HepG2 (cell line): ENCODE data around the gene CCDC117. TPM values are rescaled to one million over a fixed set of nuclear protein-coding genes. Genes with fewer than 3 reads are reported as not detected.

Source experiments
- ATAC-seq: fragments of 200-7000 bp; cut with Tn5 transposase; 3 replicates; pipeline ENCODE4 v1.9.1; 2020; ENCODE audit warnings: mild to moderate bottlenecking, moderate library complexity
- BruUV-seq: library from RNA; stranded (reverse); fragments of 400-500 nt; replicated peaks from 2 replicates; lab custom pipeline; 2021; lab: Mats Ljungman, UMichigan
- CTCF ChIA-PET: fragments of 300-600 bp; formaldehyde crosslinking; extraction: SDS; loops from one replicate; lab custom pipeline; 2021; ENCODE audit warnings: low total read pairs, inconsistent platforms, low intra/inter-chr PET ratio; lab: Yijun Ruan, JAX
- POLR2A ChIA-PET: fragments of 350-600 bp; sonication (Branson Sonifier 250); formaldehyde crosslinking; loops from one replicate; lab custom pipeline; 2020; ENCODE audit warnings: antibody characterized with exemption, inconsistent platforms; lab: Yijun Ruan, JAX
- DNase-seq: peaks from one replicate; pipeline ENCODE4 v3.0.0-alpha.2; 2015; ENCODE audit warnings: low spot score
- FAIRE-seq: peaks from 3 replicates; lab custom pipeline; 2011; peaks lifted over from hg19 to GRCh38; lab: Jason Lieb, UNC
- H2AFZ ChIP-seq: one replicate; pipeline ENCODE4 v1.6.1; 2011; ENCODE audit warnings: low read length, inconsistent platforms
- H3K27ac ChIP-seq: fragments of 300-600 bp; 3 replicates; pipeline ENCODE4 v1.8.0; 2011; ENCODE audit warnings: mixed run types, mild to moderate bottlenecking, mixed read lengths, low read length, inconsistent platforms; ENCODE audit not compliant: insufficient read depth; ENCODE audit errors: extremely low read length
- H3K27me3 ChIP-seq, 2 experiments: fragments of 200-600 bp in 1 of 2; 2 replicates in 1 of 2; 3 replicates in 1 of 2; pipeline versions ENCODE4 v1.6.0 to v1.8.0; 2011; ENCODE audit warnings: low read length in 2 of 2, mild to moderate bottlenecking in 2 of 2, moderate library complexity in 2 of 2, inconsistent platforms in 1 of 2; ENCODE audit not compliant: insufficient read depth in 2 of 2, control insufficient read depth in 1 of 2
- H3K36me3 ChIP-seq, 2 experiments: fragments of 200-600 bp in 1 of 2; replicated peaks in 1 of 2; 2 replicates in 1 of 2; 3 replicates in 1 of 2; pipeline versions ENCODE4 v1.5.1 to v1.8.0; 2011; ENCODE audit warnings: low read length in 2 of 2, inconsistent platforms in 1 of 2; ENCODE audit not compliant: insufficient read depth in 2 of 2, control insufficient read depth in 1 of 2
- H3K4me1 ChIP-seq: 2 replicates; pipeline ENCODE4 v1.5.1; 2012; ENCODE audit warnings: low read length, inconsistent platforms; ENCODE audit not compliant: insufficient read depth
- H3K4me2 ChIP-seq: 2 replicates; pipeline ENCODE4 v1.6.0; 2011; ENCODE audit warnings: low read depth, low read length, inconsistent platforms
- H3K4me3 ChIP-seq, 3 experiments: fragments of 200-600 bp in 1 of 3; sonication (generic), shearing (Covaris generic) in 1 of 3; replicated peaks in 1 of 3; 2 replicates each; pipeline ENCODE4 v1.5.1; 2011 to 2016; ENCODE audit warnings: low read length in 3 of 3, inconsistent platforms in 2 of 3, low read depth in 2 of 3, mild to moderate bottlenecking in 2 of 3, control low read depth in 1 of 3, mixed read lengths in 1 of 3; ENCODE audit not compliant: insufficient read depth in 1 of 3
- H3K79me2 ChIP-seq: one replicate; pipeline ENCODE4 v1.6.1; 2011; ENCODE audit warnings: low read length, inconsistent platforms; ENCODE audit not compliant: insufficient read depth
- H3K9ac ChIP-seq: 2 replicates; pipeline ENCODE4 v1.6.0; 2011; ENCODE audit warnings: mild to moderate bottlenecking, low read depth, low read length, inconsistent platforms; ENCODE audit not compliant: insufficient read depth
- H3K9me3 ChIP-seq: 2 replicates; pipeline ENCODE4 v1.5.1; 2012; ENCODE audit warnings: mild to moderate bottlenecking, low read length
- H4K20me1 ChIP-seq: 2 replicates; pipeline ENCODE4 v1.6.0; 2011; ENCODE audit warnings: inconsistent platforms, mild to moderate bottlenecking, low read length, moderate library complexity; ENCODE audit not compliant: insufficient read depth
- ATF5 ChIP-seq: sonication (generic); formaldehyde crosslinking; IDR thresholded peaks from 2 replicates; pipeline ENCODE4 v1.4.0; 2020; ENCODE audit warnings: mild to moderate bottlenecking, low read depth, missing genetic modification reagents
- HMGA1 ChIP-seq: sonication (generic); formaldehyde crosslinking; conservative IDR thresholded peaks from 2 replicates; pipeline ENCODE4 v1.4.0; 2020; ENCODE audit warnings: missing genetic modification reagents
- HNF4G ChIP-seq, 2 experiments: sonication (generic) in 1 of 2; formaldehyde crosslinking in 1 of 2; IDR thresholded peaks; 2 replicates each; pipeline versions ENCODE4 v1.4.0 to v1.6.1; 2011 to 2020; ENCODE audit warnings: borderline replicate concordance in 2 of 2, low read depth in 2 of 2, mild to moderate bottlenecking in 2 of 2, low read length in 1 of 2, missing genetic modification reagents in 1 of 2, moderate library complexity in 1 of 2
- PBX2 ChIP-seq: IDR thresholded peaks from 2 replicates; pipeline ENCODE4 v1.6.1; 2016; ENCODE audit warnings: control low read depth
- RFXAP ChIP-seq: sonication (generic); formaldehyde crosslinking; IDR thresholded peaks from 2 replicates; pipeline ENCODE4 v1.4.0; 2020; ENCODE audit warnings: missing genetic modification reagents, borderline replicate concordance
- SIN3A ChIP-seq: IDR thresholded peaks from 2 replicates; pipeline ENCODE4 v1.6.1; 2011; ENCODE audit warnings: low read depth, mild to moderate bottlenecking, control low read depth, low read length, borderline replicate concordance
- TBX3 ChIP-seq: fragments of 450-650 bp; IDR thresholded peaks from 2 replicates; pipeline ENCODE4 v1.6.1; 2017; ENCODE audit warnings: antibody characterized with exemption, mild to moderate bottlenecking, inconsistent platforms, borderline replicate concordance
- ZFP36L2 ChIP-seq: sonication (generic); formaldehyde crosslinking; IDR thresholded peaks from 2 replicates; pipeline ENCODE4 v1.4.0; 2020; ENCODE audit warnings: missing genetic modification reagents
- ZKSCAN8 ChIP-seq: IDR thresholded peaks from 2 replicates; pipeline ENCODE4 v1.6.1; 2016; ENCODE audit warnings: borderline replicate concordance, missing genetic modification reagents, missing compliant biosample characterization
- ZNF180 ChIP-seq: sonication (generic); formaldehyde crosslinking; IDR thresholded peaks from 2 replicates; pipeline ENCODE4 v1.4.0; 2020; ENCODE audit warnings: low read depth, missing genetic modification reagents, borderline replicate concordance
- ZNF280D ChIP-seq: sonication (generic); formaldehyde crosslinking; IDR thresholded peaks from 2 replicates; pipeline ENCODE4 v1.5.1; 2020; ENCODE audit warnings: mild to moderate bottlenecking, missing genetic modification reagents
- ZNF34 ChIP-seq: sonication (generic); formaldehyde crosslinking; IDR thresholded peaks from 2 replicates; pipeline ENCODE4 v1.4.0; 2020; ENCODE audit warnings: mild to moderate bottlenecking, missing genetic modification reagents, borderline replicate concordance
- ZNF383 ChIP-seq: sonication (generic); formaldehyde crosslinking; IDR thresholded peaks from 2 replicates; pipeline ENCODE4 v1.4.0; 2020; ENCODE audit warnings: missing genetic modification reagents, mild to moderate bottlenecking, borderline replicate concordance
- ZNF564 ChIP-seq: sonication (generic); formaldehyde crosslinking; IDR thresholded peaks from 2 replicates; pipeline ENCODE4 v1.8.1; 2023; ENCODE audit warnings: mild to moderate bottlenecking, missing genetic modification reagents
- ZNF569 ChIP-seq: sonication (generic); formaldehyde crosslinking; IDR thresholded peaks from 2 replicates; pipeline ENCODE4 v1.5.0; 2020; ENCODE audit warnings: mild to moderate bottlenecking, missing genetic modification reagents, moderate library complexity, borderline replicate concordance
- WGBS: methylation state at CpG from one replicate; pipeline ENCODE4 v1.1.6; 2017; ENCODE audit warnings: low lambda C conversion rate; 5-methylcytosine and 5-hydroxymethylcytosine counted together
- in situ Hi-C: cut with HindIII; loops from 2 replicates; pipeline ENCODE4 v1.10.0; 2017; ENCODE audit warnings: low pct_unique_long_range_greater_than_20kb; ENCODE audit not compliant: extremely low pct_ligation_motif_present
- intact Hi-C: fragments of 100-400 bp; cut with micrococcal nuclease; formaldehyde crosslinking; loops from one replicate; pipeline ENCODE4 v1.10.0; 2022; ENCODE audit not compliant: unreplicated experiment
- polyA plus RNA-seq, 8 experiments: library from polyadenylated mRNA; depleted of rRNA in 3 of 8; stranded (reverse) in 7 of 8; unstranded in 1 of 8; fragments of >200 nt; fragmentation: Illumina TruSeq in 4 of 8; extraction: Trizol in 4 of 8; gene quantifications; 2 replicates each; pipeline versions ENCODE4 v1.2.1 to v1.2.3, GENCODE V29; 2011 to 2016; ENCODE audit warnings: low read depth in 4 of 8, missing spikeins in 1 of 8, mixed read lengths in 1 of 8; ENCODE audit not compliant: insufficient read depth in 1 of 8
- total RNA-seq, 5 experiments: library from RNA; depleted of rRNA; stranded (reverse); fragments of >200 nt; fragmentation: Illumina TruSeq; extraction: Trizol; gene quantifications; 2 replicates each; pipeline ENCODE4 v1.2.3, GENCODE V29; 2016; ENCODE audit warnings: low read depth in 1 of 5

The CCDC117 gene
- total and polyA plus RNA-seq, 2 of the 13 experiments (the other 11 are each of a cell fraction or from before 2014, with no cell fraction given) = 12.6 to 34.2 TPM

- peak overlapping the region; percentile 69 for H3K27ac ChIP-seq
- H3K36me3 ChIP-seq = no peaks in the 10 kb centered on the region
- no peaks in the 10 kb centered on the region for H3K9me3 ChIP-seq
- no peaks in the 10 kb centered on the region for H3K79me2 ChIP-seq
- peak overlapping the region in 1 of 3 experiments; percentile 34; a peak in 2 of 6 replicates for H3K4me3 ChIP-seq
- H3K27me3 ChIP-seq = no peaks in the 10 kb centered on the region
- no peak for DNase-seq
- peaks cover 32% of the 10 kb centered on the region for H3K4me1 ChIP-seq
- WGBS = 86% methylated on average over 3 of the region's 3 CpGs
- intact Hi-C loops (no loop called here), in situ Hi-C loops (no loop called here)
- H4K20me1 ChIP-seq = no peaks in the 10 kb centered on the region
- H3K9ac ChIP-seq = no peak overlapping the region
- POLR2A ChIA-PET = interaction anchor here (0.9 to 4.2 kb wide), 5 partner anchors 11 to 47 kb away, joined by 4 to 75 read pairs (median 11); partner anchors contain the start of gene XBP1
- peak overlapping the region; percentile 53 for H3K4me2 ChIP-seq
- CTCF ChIA-PET = interaction anchor here (1.1 to 1.9 kb wide), 2 partner anchors 40 to 230 kb away, joined by 3 to 11 read pairs; no protein-coding TSS in a partner anchor
- H2AFZ ChIP-seq = no peak overlapping the region
- no peak for FAIRE-seq
- BruUV-seq = no TSS peak
- ATAC-seq = no peak
- no peak for TF ChIP-seq TBX3
- TF ChIP-seq ZFP36L2 (CRISPR knock-in tag) = no peak
- TF ChIP-seq RFXAP (CRISPR knock-in tag) = no peak
- no peak for TF ChIP-seq ZNF180
- TF ChIP-seq ZNF383 (CRISPR knock-in tag) = no peak
- TF ChIP-seq HNF4G (IDR thresholded peaks at IDR 0.05; ENCODE audit: borderline replicate concordance, low read depth, low read length) = no peak
- no peak for TF ChIP-seq HNF4G (CRISPR knock-in tag; IDR thresholded peaks at IDR 0.05; ENCODE audit: borderline replicate concordance, low read depth)
- TF ChIP-seq ZKSCAN8 (CRISPR knock-in tag) = no peak
- TF ChIP-seq ZNF34 = no peak
- no peak for TF ChIP-seq ZNF564
- TF ChIP-seq ZNF569 (CRISPR knock-in tag) = no peak
- no peak for TF ChIP-seq ATF5
- TF ChIP-seq HMGA1 (CRISPR knock-in tag) = no peak
- TF ChIP-seq SIN3A = no peak
- TF ChIP-seq ZNF280D (CRISPR knock-in tag) = no peak
- no peak for TF ChIP-seq PBX2
Measured at GRCh38 chr22:28830441-28830840, 57.9 kb downstream of the CCDC117 start.
